ENCODE measurements around the gene VAT1. TPM values are rescaled to one million over a fixed set of nuclear protein-coding genes. Genes with fewer than 3 reads are reported as not detected.
"Not testable (repeated sequence)": the region's sequence is repeated elsewhere in the genome, so short reads cannot be mapped to it uniquely, and the experiment has no call there.

VAT1 gene
- total RNA-seq, 2 experiments from 2014 or later: 10.7 to 16.8 TPM

DNA sequence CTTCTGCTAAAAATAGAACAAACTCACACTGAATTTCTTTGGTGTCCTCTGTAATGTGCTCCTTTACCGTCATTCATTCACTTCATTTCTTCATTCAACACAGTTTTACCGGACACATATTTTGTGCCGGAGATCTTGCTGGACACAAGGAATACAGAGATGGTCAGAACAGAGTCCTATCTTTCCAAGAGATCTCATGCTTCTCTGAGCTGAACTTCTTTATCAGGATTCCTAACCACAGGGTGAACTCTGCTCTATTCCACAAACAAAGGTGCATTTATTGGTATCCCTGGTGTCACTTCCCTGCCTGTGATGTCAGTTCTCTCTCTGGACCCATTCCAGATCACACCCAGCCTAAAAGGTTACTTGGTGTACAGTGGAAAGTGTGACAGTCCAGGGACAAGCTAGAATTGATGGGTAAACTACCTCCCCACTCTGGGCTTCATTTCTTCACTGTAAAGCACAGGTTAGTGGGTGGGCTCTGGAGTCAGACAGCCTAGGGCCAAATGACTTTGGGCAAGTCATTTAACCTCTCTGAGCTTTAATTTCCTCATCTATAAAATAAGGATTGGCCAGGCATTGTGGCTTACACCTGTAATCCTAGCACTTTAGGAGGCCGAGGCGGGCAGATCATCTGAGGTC lies 11.4 kb downstream of the VAT1 start:
- Mint-ChIP-seq H3K36me3 (peaks cover 47% of the 10 kb centered on the region), H3K4me1 (peaks cover 23% of the 10 kb centered on the region), H3K27me3 (no peaks in the 10 kb centered on the region), H3K9me3 (ENCODE audit: low read depth) (no peaks in the 10 kb centered on the region), H3K4me3 (no peak overlapping the region), H3K27ac (peak overlapping the region; percentile 9)
- ATAC-seq (no peak), DNase-seq (no peak)
- CTCF ChIA-PET: interaction anchor here (0.8 to 2.2 kb wide), 3 partner anchors 10 to 14 kb away, joined by 3 to 12 read pairs (median 6); partner anchors contain the start of gene RPL27

DNA sequence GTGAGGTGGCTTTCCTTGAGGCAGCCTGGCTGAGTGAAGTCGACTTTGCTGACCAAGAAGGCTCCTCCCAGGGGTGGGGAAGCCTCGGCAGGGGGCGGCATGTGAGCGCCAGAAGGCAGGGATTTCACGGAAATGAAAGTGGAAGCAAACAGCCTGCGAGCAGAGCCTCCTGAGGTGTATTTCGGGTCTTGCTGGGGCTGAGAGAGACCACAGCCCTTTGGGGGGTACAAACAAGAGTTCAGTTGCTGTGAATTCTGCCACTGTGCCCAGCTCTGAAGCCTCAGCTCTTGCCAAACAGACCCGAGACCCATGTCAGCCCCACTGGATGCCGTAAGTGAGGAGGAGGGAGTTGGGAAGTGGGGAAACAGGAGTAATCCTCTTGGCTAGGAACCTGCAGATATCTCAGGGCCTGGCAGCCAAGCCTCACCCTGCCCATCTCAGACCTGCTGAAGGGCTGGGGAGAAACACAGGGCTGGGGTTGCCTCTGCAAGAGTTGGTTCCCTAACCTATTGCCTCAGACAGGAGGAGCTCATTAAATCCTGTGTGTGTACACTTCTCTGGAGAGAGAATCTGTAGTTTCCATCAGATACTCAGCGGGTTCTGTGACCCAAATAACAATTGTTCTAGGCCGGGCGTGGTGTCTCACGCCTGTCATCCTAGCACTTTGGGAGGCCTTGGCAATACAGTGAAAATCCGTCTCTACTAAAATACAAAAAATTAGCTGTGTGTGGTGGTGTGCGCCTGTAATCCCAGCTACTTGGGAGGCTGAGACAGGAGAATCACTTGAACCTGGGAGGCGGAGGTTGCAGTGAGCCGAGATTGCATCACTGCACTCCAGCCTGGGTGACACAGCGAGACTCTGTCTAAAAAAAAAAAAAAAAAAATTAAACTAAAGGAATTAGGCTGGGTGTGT lies 15.3 kb downstream of the VAT1 start, which contains the start of gene IFI35:
TSS of gene IFI35 (plus strand) at position 146 of the 913 bp plus-strand sequence. CDS start at position 310, 164 bp downstream.
- Mint-ChIP-seq H3K36me3 (peaks cover 43% of the 10 kb centered on the region), H3K27ac (peak within 1 kb of the TSS; percentile 100), H3K27me3 (no peaks in the 10 kb centered on the region), H3K4me1 (peaks cover 29% of the 10 kb centered on the region), H3K4me3 (peak within 1 kb of the TSS; percentile 99), H3K9me3 (ENCODE audit: low read depth) (no peaks in the 10 kb centered on the region)
- CTCF ChIA-PET: interaction anchor here (0.6 to 4.1 kb wide), 11 partner anchors 8 to 361 kb away, joined by 3 to 41 read pairs (median 3); partner anchors contain the start of genes RPL27 and VAT1
- peak; percentile 95 for DNase-seq
- ATAC-seq: peak; percentile 99

DNA sequence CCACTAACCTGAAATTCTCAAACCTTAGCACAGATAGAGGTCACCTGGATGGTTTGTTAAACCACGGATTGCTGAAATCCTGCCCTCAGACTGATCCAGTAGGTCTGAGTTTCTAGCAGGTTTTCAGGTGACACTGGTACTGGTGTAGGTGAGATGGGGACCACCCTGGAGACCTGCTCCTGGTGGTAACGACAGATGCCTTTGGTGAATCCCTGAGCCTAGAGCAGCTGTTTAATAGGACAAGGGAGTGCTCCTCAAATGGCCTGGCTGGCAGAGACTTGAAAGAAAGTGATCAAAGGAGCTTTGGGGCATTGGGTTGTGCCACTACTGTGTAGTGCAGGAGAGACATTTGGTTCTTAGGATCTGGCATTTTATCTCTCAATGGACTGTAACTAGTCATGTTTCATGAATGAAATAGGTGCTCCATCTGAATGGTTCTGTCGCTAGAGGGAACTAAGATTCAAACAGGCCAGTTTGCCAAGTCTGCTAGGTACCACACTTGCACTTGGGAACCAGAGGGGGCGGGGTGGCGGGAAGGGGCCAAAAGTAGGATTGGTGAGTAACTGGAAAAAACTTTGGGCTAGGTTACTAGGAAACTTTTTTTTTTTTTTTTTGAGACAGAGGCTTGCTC lies 18.5 kb downstream of the VAT1 start:
- CTCF ChIA-PET: no interaction called here
- Mint-ChIP-seq H3K27me3 (no peaks in the 10 kb centered on the region), H3K36me3 (peaks cover 51% of the 10 kb centered on the region)

DNA sequence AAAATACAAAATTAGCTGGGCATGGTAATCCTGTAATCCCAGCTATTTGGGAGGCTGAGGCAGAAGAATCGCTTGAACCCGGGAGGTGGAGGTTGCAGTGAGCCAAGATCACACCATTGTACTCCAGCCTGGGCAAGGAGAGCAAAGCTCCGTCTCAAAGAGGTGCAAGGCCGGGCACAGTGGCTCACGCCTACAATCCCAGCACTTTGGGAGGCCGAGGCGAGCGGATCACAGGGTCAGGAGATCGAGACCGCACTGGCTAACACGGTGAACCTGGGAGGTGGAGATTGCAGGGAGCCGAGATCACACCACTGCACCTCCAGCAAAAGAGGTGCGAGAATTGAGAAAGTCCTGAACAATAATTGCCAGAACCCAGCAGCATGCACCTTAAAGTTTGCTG lies 21.3 kb downstream of the VAT1 start:
- peaks cover 47% of the 10 kb centered on the region for H3K36me3 Mint-ChIP-seq
- H3K27me3 Mint-ChIP-seq; CTCF ChIA-PET; H3K4me3 Mint-ChIP-seq; ATAC-seq; DNase-seq; H3K9me3 Mint-ChIP-seq (ENCODE audit: low read depth): not testable (repeated sequence)
- H3K4me1 Mint-ChIP-seq: peaks cover 41% of the 10 kb centered on the region
- peak overlapping the region; percentile 56 for H3K27ac Mint-ChIP-seq

More for the DNA sequence above, 18.5 kb downstream of the VAT1 start:
- Mint-ChIP-seq H3K9me3 (ENCODE audit: low read depth) (no peaks in the 10 kb centered on the region), H3K27ac (peak overlapping the region; percentile 44), H3K4me1 (peaks cover 35% of the 10 kb centered on the region), H3K4me3 (no peak overlapping the region)
- DNase-seq (no peak), ATAC-seq (no peak)

DNA sequence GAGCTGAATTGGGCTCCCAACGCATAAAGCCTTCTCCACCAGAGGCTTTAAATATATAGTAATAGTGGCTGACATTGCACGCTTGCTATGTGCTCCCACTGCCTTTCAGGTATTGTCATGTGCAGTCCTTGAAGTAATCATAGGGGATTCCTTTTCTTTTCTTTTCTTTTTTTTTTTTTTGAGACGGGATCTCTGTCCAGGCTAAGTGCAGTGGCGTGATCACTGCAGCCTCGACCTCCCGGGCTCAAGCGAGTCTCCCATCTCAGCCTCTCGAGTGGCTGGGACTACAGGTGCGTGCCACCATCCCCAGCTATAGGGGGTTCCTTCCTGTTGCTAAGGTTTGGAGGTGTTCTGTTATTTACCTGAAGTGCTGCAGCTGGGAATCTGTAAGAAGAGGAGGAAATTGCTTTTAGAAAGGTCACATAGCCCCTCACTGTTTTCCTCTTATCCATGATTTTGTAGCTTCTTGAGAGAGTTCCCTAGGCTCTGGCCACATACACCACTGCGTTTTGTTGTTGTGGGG lies 23.1 kb downstream of the VAT1 start:
- DNase-seq (no peak), ATAC-seq (no peak)

GRCh38 chr17:42997984-42998938 lies 23.9 kb downstream of the VAT1 start, which contains the start of gene RPL27:
Gene RPL27, plus strand, starts transcription at chr17:42998419. Its CDS starts 332 bp downstream, at chr17:42998751.
- Mint-ChIP-seq H3K27ac (peak within 1 kb of the TSS; percentile 99), H3K4me1 (peaks cover 36% of the 10 kb centered on the region), H3K9me3 (ENCODE audit: low read depth) (no peaks in the 10 kb centered on the region), H3K36me3 (peaks cover 41% of the 10 kb centered on the region), H3K27me3 (no peaks in the 10 kb centered on the region), H3K4me3 (peak within 1 kb of the TSS; percentile 100)
- ATAC-seq (peak; percentile 99), DNase-seq (peak; percentile 99)
- CTCF ChIA-PET: interaction anchor here (0.7 to 3.7 kb wide), 33 partner anchors 10 to 420 kb away, joined by 3 to 41 read pairs (median 4); partner anchors contain the start of genes AARSD1, AOC2, BECN1 and IFI35

More for the DNA sequence above, 23.1 kb downstream of the VAT1 start:
- H3K36me3 Mint-ChIP-seq: peaks cover 47% of the 10 kb centered on the region
- CTCF ChIA-PET: interaction anchor here (1.5 to 3.7 kb wide), 10 partner anchors 9 to 421 kb away, joined by 4 to 41 read pairs (median 10); partner anchors contain the start of genes BECN1, IFI35, PSMC3IP and PTGES3L
- peaks cover 38% of the 10 kb centered on the region for H3K4me1 Mint-ChIP-seq
- no peaks in the 10 kb centered on the region for H3K27me3 Mint-ChIP-seq
- H3K9me3 Mint-ChIP-seq (ENCODE audit: low read depth): no peaks in the 10 kb centered on the region
- peak overlapping the region; percentile 100 for H3K4me3 Mint-ChIP-seq
- peak overlapping the region; percentile 99 for H3K27ac Mint-ChIP-seq

- peak overlapping the region; percentile 100 for H3K4me3 Mint-ChIP-seq
- ATAC-seq: peak; percentile 1
- peaks cover 36% of the 10 kb centered on the region for H3K4me1 Mint-ChIP-seq
- no peaks in the 10 kb centered on the region for H3K9me3 Mint-ChIP-seq (ENCODE audit: low read depth)
- H3K27ac Mint-ChIP-seq: peak overlapping the region; percentile 99
- H3K27me3 Mint-ChIP-seq: no peaks in the 10 kb centered on the region
- DNase-seq: no peak
- CTCF ChIA-PET: interaction anchor here (0.7 to 3.7 kb wide), 29 partner anchors 10 to 420 kb away, joined by 3 to 41 read pairs (median 4); partner anchors contain the start of genes AARSD1, AOC2, BECN1 and IFI35
- H3K36me3 Mint-ChIP-seq: peaks cover 35% of the 10 kb centered on the region
These were observed 24.7 kb downstream of the VAT1 start for GRCh38 chr17:42997390-42997983.

- CTCF ChIA-PET; H3K9me3 Mint-ChIP-seq (ENCODE audit: low read depth); DNase-seq; H3K27ac Mint-ChIP-seq; H3K4me3 Mint-ChIP-seq; H3K27me3 Mint-ChIP-seq; ATAC-seq: not testable (repeated sequence)
- Mint-ChIP-seq H3K4me1 (peaks cover 15% of the 10 kb centered on the region), H3K36me3 (peaks cover 29% of the 10 kb centered on the region)
These were observed 28.3 kb downstream of the VAT1 start for GRCh38 chr17:42993913-42994312.

DNA sequence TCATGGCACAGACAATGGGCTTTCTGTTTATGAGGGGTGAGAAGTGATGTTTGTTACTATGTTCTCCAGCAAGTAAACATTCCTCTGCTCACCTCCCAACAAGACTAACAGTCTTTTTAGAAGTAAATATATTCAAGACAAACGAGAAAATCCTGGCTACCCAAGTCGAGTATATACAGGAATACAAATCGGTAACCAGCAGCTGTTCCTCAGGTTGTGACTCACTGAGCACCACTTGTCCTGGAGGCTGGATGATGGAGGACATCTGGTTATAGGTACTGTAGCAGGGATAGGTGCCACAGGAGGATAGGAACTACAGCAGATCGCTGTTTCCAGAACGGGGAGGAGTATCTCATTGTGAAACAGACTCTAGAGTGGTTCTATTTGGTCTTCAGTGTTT lies 29.3 kb downstream of the VAT1 start:
- Mint-ChIP-seq H3K9me3 (ENCODE audit: low read depth) (no peaks in the 10 kb centered on the region), H3K27me3 (no peaks in the 10 kb centered on the region), H3K4me1 (peaks cover 10% of the 10 kb centered on the region), H3K27ac (no peak overlapping the region), H3K36me3 (peaks cover 29% of the 10 kb centered on the region), H3K4me3 (no peak overlapping the region)
- DNase-seq (no peak), ATAC-seq (no peak)
- CTCF ChIA-PET: no interaction called here

- no peaks in the 10 kb centered on the region for H3K27me3 Mint-ChIP-seq
- peaks cover 35% of the 10 kb centered on the region for H3K36me3 Mint-ChIP-seq
- DNase-seq (no peak), ATAC-seq (no peak)
- no peaks in the 10 kb centered on the region for H3K9me3 Mint-ChIP-seq (ENCODE audit: low read depth)
- H3K27ac Mint-ChIP-seq: no peak overlapping the region
- no peak overlapping the region for H3K4me3 Mint-ChIP-seq
- no peaks in the 10 kb centered on the region for H3K4me1 Mint-ChIP-seq
- CTCF ChIA-PET: no interaction called here
These were observed 30.7 kb downstream of the VAT1 start for GRCh38 chr17:42991471-42991870.

DNA sequence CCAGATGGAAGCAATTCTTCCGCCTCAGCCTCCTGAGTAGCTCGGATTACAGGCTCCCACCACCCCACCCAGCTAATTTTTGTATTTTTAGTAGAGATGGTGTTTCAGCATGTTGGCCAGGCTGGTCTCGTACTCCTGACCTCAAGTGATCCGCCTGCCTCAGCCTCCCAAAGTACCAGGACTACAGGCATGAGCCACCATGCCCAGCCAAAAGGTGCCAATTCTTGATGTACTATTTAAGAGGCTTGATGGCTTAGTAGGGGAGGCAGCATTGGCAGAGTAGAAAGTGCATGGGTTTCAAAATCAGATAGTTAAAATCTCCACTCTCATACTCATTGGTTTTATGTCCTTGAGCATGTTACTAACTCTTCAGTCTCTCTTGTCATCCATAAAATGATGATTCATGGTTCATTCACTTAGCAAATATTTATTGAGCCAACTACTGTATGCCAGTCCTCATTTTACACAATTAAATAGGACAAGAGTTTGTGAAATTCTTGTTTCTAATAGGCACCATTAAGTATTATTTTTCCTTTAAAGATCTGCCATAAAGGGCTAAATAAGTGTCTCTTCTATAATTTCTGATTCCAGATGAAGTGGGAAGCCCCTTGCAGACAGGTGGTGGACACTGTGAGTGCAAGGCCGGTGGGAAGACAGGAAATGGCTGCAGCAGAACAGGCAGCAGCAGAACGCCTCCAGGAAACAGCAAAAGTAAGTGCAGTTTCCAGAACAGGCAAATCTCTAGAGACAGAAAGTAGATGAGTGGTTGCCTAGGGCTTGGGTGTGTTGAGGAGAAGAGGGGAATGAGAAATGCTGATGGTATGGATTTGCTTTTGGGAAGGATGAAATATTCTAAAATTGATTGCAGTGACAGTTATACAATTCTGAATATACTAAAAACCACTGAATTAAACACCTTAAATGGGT lies 32.2 kb downstream of the VAT1 start:
- no peaks in the 10 kb centered on the region for H3K9me3 Mint-ChIP-seq (ENCODE audit: low read depth)
- ATAC-seq (no peak), DNase-seq (no peak)
- CTCF ChIA-PET: interaction anchor here (0.6 kb wide), 1 partner anchor 182 kb away, joined by 3 read pairs; no protein-coding TSS in a partner anchor
- H3K4me1 Mint-ChIP-seq: peaks cover 7% of the 10 kb centered on the region
- no peak overlapping the region for H3K4me3 Mint-ChIP-seq
- H3K36me3 Mint-ChIP-seq: peaks cover 43% of the 10 kb centered on the region
- no peaks in the 10 kb centered on the region for H3K27me3 Mint-ChIP-seq
- H3K27ac Mint-ChIP-seq: no peak overlapping the region

Measured in activated CD8-positive, alpha-beta memory T cell treated with anti-CD3 and anti-CD28 coated beads, Interleukin-2, amount 10 ng/mL, durations not matched to agents 7 days and 5 days (primary cell).